HepG2 (cell line): Measurements from ENCODE around the gene AP2S1. TPM values are rescaled to one million over a fixed set of nuclear protein-coding genes. Genes with fewer than 3 reads are reported as not detected.

ENCODE experiments used
- HOXA9 ChIP-seq: sonication (generic); formaldehyde crosslinking; IDR thresholded peaks from 2 replicates; pipeline ENCODE4 v1.8.1; 2022; ENCODE audit warnings: missing genetic modification reagents, mild to moderate bottlenecking, moderate library complexity, borderline replicate concordance
- NCOA5 ChIP-seq: sonication (generic); formaldehyde crosslinking; IDR thresholded peaks from 2 replicates; pipeline ENCODE4 v1.4.0; 2020; ENCODE audit warnings: missing genetic modification reagents
- RBFOX2 ChIP-seq: fragments of 200-400 bp; formaldehyde crosslinking; IDR thresholded peaks from 2 replicates; pipeline ENCODE4 v1.6.1; 2017; ENCODE audit warnings: low read depth, mild to moderate bottlenecking, low read length
- RNF2 ChIP-seq: fragments of 450-650 bp; conservative IDR thresholded peaks from 2 replicates; pipeline ENCODE4 v1.6.1; 2016; ENCODE audit warnings: low read depth
- ZNF598 ChIP-seq: sonication (generic); formaldehyde crosslinking; IDR thresholded peaks from 2 replicates; pipeline ENCODE4 v1.5.1; 2020; ENCODE audit warnings: mild to moderate bottlenecking, missing genetic modification reagents, borderline replicate concordance
- ZNF747 ChIP-seq: sonication (generic); formaldehyde crosslinking; IDR thresholded peaks from 2 replicates; pipeline ENCODE4 v1.8.1; 2023; ENCODE audit warnings: missing genetic modification reagents, mild to moderate bottlenecking, borderline replicate concordance
- ZSCAN29 ChIP-seq: sonication (generic); formaldehyde crosslinking; conservative IDR thresholded peaks from 2 replicates; pipeline ENCODE4 v1.4.0; 2020; ENCODE audit warnings: mild to moderate bottlenecking, missing genetic modification reagents
- polyA plus RNA-seq, 8 experiments: library from polyadenylated mRNA; depleted of rRNA in 3 of 8; stranded (reverse) in 7 of 8; unstranded in 1 of 8; fragments of >200 nt; fragmentation: Illumina TruSeq in 4 of 8; extraction: Trizol in 4 of 8; gene quantifications; 2 replicates each; pipeline versions ENCODE4 v1.2.1 to v1.2.3, GENCODE V29; 2011 to 2016; ENCODE audit warnings: low read depth in 4 of 8, missing spikeins in 1 of 8, mixed read lengths in 1 of 8; ENCODE audit not compliant: insufficient read depth in 1 of 8
- total RNA-seq, 5 experiments: library from RNA; depleted of rRNA; stranded (reverse); fragments of >200 nt; fragmentation: Illumina TruSeq; extraction: Trizol; gene quantifications; 2 replicates each; pipeline ENCODE4 v1.2.3, GENCODE V29; 2016; ENCODE audit warnings: low read depth in 1 of 5
- TF ChIP-seq, protein P1 (sequence below): sonication (generic); formaldehyde crosslinking; IDR thresholded peaks from 2 replicates; pipeline ENCODE4 v1.4.0; 2020; ENCODE audit warnings: mild to moderate bottlenecking, missing genetic modification reagents
- TF ChIP-seq, protein P2 (sequence below): sonication (generic); formaldehyde crosslinking; IDR thresholded peaks from 2 replicates; pipeline ENCODE4 v1.8.0; 2022; ENCODE audit warnings: mild to moderate bottlenecking, missing genetic modification reagents, moderate library complexity
- TF ChIP-seq, protein P3 (sequence below): sonication (generic); formaldehyde crosslinking; IDR thresholded peaks from 2 replicates; pipeline ENCODE4 v1.4.0; 2020; ENCODE audit warnings: missing genetic modification reagents
- TF ChIP-seq, protein P4 (sequence below): sonication (generic); formaldehyde crosslinking; IDR thresholded peaks from 2 replicates; pipeline ENCODE4 v1.4.0; 2020; ENCODE audit warnings: missing genetic modification reagents
- TF ChIP-seq, protein P5 (sequence below): sonication (generic); formaldehyde crosslinking; conservative IDR thresholded peaks from 2 replicates; pipeline ENCODE4 v1.4.0; 2020; ENCODE audit warnings: missing genetic modification reagents

Gene AP2S1
- total and polyA plus RNA-seq, 2 of the 13 experiments (the other 11 are each of a cell fraction or from before 2014, with no cell fraction given) = 45.2 to 86.1 TPM

DNA sequence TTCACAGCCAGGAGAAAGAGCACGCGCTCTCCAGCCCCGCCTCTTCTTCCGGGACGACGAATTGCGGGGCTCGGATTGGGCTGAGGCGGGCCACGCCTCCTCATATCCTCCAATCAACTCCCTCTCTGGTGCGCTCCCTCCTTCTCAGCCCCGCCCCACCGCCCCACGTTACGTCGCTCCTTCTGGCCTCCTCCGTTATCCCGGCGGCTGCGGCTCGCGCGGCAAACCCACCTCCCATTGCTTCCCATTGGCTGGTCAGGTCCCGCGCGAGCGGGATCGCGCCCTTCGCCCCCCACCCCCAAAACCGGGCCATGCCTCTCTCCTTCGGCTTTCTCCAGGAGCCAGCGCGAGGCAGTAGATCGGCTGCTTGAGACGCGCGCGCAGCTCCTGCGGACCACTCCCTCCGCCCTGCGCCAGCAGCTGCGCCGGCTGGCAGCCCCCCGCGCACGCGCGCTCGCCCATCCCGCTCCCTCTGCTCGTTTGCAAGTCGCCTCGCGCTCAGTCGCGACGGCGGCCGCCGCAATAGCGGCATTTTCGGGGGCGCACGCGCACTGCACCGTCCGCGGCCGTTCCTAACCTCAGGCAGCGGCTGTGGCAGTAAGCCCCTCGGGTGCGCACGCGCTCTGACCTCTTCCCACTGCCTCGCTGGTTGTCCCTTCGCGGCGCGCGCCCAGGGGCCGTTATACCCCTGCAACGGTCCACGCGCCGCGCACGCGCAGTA lies 9.6 kb upstream of the AP2S1 start (continued):
- TF ChIP-seq, protein P1, sequence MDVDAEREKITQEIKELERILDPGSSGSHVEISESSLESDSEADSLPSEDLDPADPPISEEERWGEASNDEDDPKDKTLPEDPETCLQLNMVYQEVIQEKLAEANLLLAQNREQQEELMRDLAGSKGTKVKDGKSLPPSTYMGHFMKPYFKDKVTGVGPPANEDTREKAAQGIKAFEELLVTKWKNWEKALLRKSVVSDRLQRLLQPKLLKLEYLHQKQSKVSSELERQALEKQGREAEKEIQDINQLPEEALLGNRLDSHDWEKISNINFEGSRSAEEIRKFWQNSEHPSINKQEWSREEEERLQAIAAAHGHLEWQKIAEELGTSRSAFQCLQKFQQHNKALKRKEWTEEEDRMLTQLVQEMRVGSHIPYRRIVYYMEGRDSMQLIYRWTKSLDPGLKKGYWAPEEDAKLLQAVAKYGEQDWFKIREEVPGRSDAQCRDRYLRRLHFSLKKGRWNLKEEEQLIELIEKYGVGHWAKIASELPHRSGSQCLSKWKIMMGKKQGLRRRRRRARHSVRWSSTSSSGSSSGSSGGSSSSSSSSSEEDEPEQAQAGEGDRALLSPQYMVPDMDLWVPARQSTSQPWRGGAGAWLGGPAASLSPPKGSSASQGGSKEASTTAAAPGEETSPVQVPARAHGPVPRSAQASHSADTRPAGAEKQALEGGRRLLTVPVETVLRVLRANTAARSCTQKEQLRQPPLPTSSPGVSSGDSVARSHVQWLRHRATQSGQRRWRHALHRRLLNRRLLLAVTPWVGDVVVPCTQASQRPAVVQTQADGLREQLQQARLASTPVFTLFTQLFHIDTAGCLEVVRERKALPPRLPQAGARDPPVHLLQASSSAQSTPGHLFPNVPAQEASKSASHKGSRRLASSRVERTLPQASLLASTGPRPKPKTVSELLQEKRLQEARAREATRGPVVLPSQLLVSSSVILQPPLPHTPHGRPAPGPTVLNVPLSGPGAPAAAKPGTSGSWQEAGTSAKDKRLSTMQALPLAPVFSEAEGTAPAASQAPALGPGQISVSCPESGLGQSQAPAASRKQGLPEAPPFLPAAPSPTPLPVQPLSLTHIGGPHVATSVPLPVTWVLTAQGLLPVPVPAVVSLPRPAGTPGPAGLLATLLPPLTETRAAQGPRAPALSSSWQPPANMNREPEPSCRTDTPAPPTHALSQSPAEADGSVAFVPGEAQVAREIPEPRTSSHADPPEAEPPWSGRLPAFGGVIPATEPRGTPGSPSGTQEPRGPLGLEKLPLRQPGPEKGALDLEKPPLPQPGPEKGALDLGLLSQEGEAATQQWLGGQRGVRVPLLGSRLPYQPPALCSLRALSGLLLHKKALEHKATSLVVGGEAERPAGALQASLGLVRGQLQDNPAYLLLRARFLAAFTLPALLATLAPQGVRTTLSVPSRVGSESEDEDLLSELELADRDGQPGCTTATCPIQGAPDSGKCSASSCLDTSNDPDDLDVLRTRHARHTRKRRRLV = peak; percentile 64; the same call in 1 of the 2 replicates
- TF ChIP-seq NCOA5 (CRISPR knock-in tag) (no peak), RBFOX2 (peak; percentile 99), ZNF598 (peak; percentile 47; the same call in 1 of the 2 replicates), ZNF747 (0 out of 2 replicates have a peak, but pooled peaks have one; percentile 73), ZSCAN29 (CRISPR knock-in tag) (0 out of 2 replicates have a peak, but pooled peaks have one; percentile 47), RNF2 (peak; percentile 93; the same call in 1 of the 2 replicates), HOXA9 (peak; percentile 88; the same call in 1 of the 2 replicates)
- TF ChIP-seq, protein P2, sequence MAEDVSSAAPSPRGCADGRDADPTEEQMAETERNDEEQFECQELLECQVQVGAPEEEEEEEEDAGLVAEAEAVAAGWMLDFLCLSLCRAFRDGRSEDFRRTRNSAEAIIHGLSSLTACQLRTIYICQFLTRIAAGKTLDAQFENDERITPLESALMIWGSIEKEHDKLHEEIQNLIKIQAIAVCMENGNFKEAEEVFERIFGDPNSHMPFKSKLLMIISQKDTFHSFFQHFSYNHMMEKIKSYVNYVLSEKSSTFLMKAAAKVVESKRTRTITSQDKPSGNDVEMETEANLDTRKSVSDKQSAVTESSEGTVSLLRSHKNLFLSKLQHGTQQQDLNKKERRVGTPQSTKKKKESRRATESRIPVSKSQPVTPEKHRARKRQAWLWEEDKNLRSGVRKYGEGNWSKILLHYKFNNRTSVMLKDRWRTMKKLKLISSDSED (CRISPR knock-in tag) = no peak; the same call in 1 of the 2 replicates
- TF ChIP-seq, protein P3, sequence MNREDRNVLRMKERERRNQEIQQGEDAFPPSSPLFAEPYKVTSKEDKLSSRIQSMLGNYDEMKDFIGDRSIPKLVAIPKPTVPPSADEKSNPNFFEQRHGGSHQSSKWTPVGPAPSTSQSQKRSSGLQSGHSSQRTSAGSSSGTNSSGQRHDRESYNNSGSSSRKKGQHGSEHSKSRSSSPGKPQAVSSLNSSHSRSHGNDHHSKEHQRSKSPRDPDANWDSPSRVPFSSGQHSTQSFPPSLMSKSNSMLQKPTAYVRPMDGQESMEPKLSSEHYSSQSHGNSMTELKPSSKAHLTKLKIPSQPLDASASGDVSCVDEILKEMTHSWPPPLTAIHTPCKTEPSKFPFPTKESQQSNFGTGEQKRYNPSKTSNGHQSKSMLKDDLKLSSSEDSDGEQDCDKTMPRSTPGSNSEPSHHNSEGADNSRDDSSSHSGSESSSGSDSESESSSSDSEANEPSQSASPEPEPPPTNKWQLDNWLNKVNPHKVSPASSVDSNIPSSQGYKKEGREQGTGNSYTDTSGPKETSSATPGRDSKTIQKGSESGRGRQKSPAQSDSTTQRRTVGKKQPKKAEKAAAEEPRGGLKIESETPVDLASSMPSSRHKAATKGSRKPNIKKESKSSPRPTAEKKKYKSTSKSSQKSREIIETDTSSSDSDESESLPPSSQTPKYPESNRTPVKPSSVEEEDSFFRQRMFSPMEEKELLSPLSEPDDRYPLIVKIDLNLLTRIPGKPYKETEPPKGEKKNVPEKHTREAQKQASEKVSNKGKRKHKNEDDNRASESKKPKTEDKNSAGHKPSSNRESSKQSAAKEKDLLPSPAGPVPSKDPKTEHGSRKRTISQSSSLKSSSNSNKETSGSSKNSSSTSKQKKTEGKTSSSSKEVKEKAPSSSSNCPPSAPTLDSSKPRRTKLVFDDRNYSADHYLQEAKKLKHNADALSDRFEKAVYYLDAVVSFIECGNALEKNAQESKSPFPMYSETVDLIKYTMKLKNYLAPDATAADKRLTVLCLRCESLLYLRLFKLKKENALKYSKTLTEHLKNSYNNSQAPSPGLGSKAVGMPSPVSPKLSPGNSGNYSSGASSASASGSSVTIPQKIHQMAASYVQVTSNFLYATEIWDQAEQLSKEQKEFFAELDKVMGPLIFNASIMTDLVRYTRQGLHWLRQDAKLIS (CRISPR knock-in tag) = peak; percentile 76; the same call in 1 of the 2 replicates
- TF ChIP-seq, protein P4, sequence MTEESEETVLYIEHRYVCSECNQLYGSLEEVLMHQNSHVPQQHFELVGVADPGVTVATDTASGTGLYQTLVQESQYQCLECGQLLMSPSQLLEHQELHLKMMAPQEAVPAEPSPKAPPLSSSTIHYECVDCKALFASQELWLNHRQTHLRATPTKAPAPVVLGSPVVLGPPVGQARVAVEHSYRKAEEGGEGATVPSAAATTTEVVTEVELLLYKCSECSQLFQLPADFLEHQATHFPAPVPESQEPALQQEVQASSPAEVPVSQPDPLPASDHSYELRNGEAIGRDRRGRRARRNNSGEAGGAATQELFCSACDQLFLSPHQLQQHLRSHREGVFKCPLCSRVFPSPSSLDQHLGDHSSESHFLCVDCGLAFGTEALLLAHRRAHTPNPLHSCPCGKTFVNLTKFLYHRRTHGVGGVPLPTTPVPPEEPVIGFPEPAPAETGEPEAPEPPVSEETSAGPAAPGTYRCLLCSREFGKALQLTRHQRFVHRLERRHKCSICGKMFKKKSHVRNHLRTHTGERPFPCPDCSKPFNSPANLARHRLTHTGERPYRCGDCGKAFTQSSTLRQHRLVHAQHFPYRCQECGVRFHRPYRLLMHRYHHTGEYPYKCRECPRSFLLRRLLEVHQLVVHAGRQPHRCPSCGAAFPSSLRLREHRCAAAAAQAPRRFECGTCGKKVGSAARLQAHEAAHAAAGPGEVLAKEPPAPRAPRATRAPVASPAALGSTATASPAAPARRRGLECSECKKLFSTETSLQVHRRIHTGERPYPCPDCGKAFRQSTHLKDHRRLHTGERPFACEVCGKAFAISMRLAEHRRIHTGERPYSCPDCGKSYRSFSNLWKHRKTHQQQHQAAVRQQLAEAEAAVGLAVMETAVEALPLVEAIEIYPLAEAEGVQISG (CRISPR knock-in tag) = peak; percentile 22; the same call in 1 of the 2 replicates
- TF ChIP-seq, protein P5, sequence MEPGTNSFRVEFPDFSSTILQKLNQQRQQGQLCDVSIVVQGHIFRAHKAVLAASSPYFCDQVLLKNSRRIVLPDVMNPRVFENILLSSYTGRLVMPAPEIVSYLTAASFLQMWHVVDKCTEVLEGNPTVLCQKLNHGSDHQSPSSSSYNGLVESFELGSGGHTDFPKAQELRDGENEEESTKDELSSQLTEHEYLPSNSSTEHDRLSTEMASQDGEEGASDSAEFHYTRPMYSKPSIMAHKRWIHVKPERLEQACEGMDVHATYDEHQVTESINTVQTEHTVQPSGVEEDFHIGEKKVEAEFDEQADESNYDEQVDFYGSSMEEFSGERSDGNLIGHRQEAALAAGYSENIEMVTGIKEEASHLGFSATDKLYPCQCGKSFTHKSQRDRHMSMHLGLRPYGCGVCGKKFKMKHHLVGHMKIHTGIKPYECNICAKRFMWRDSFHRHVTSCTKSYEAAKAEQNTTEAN (CRISPR knock-in tag) = peak; percentile 43
